Chondrocyte (in vitro differentiated cells): ENCODE data around the gene ATP5PO. TPM values are rescaled to one million over a fixed set of nuclear protein-coding genes. Genes with fewer than 3 reads are reported as not detected.
A peak's percentile ranks its signal among the peaks of the same experiment; 100 is the strongest.

ENCODE experiments used
- DNase-seq: peaks from one replicate; pipeline ENCODE4 v3.0.0; 2021; ENCODE audit warnings: mixed read lengths, low spot score
- H3K27ac Mint-ChIP-seq: one replicate; pipeline ENCODE4 v1.8.0; 2021; ENCODE audit warnings: mild to moderate bottlenecking, moderate library complexity, mixed read lengths; ENCODE audit not compliant: unreplicated experiment
- H3K27me3 Mint-ChIP-seq: 2 replicates; pipeline ENCODE4 v1.8.0; 2021; ENCODE audit warnings: low read depth, mixed read lengths
- H3K36me3 Mint-ChIP-seq: 2 replicates; pipeline ENCODE4 v1.8.0; 2021; ENCODE audit warnings: low read depth, mixed read lengths
- H3K4me1 Mint-ChIP-seq: 2 replicates; pipeline ENCODE4 v1.8.0; 2021; ENCODE audit warnings: low read depth, mild to moderate bottlenecking, mixed read lengths
- H3K4me3 Mint-ChIP-seq: one replicate; pipeline ENCODE4 v1.8.0; 2021; ENCODE audit warnings: mild to moderate bottlenecking, moderate library complexity, mixed read lengths; ENCODE audit not compliant: unreplicated experiment
- H3K9me3 Mint-ChIP-seq: 2 replicates; pipeline ENCODE4 v1.8.0; 2021; ENCODE audit warnings: low read depth, mixed read lengths
- long read RNA-seq: library from polyadenylated mRNA; stranded (forward); transcript quantifications from one replicate; pipeline ENCODE4 v2.0.0, GENCODE V29; 2021
- total RNA-seq: library from RNA; stranded (reverse); gene quantifications from 3 replicates; pipeline ENCODE4 v1.2.1, GENCODE V29; 2021
- TF ChIP-seq, protein P1 (sequence below): fragments of 200-600 bp; sonication (generic); IDR thresholded peaks from 2 replicates; pipeline ENCODE4 v1.5.0; 2021; ENCODE audit warnings: antibody characterized with exemption, mild to moderate bottlenecking, moderate library complexity

The ATP5PO gene, protein sequence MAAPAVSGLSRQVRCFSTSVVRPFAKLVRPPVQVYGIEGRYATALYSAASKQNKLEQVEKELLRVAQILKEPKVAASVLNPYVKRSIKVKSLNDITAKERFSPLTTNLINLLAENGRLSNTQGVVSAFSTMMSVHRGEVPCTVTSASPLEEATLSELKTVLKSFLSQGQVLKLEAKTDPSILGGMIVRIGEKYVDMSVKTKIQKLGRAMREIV
- total RNA-seq = 129 to 131 TPM (median 131 TPM) in 3 replicates
- long read RNA-seq, transcript ATP5PO-201 (7 exons, 932 nt) = major isoform, 116 of 123 reads
- long read RNA-seq, partial matches to known transcripts = 2 of 123 reads
- long read RNA-seq, other reads (novel, unspliced or antisense) = 4 of 123 reads

DNA sequence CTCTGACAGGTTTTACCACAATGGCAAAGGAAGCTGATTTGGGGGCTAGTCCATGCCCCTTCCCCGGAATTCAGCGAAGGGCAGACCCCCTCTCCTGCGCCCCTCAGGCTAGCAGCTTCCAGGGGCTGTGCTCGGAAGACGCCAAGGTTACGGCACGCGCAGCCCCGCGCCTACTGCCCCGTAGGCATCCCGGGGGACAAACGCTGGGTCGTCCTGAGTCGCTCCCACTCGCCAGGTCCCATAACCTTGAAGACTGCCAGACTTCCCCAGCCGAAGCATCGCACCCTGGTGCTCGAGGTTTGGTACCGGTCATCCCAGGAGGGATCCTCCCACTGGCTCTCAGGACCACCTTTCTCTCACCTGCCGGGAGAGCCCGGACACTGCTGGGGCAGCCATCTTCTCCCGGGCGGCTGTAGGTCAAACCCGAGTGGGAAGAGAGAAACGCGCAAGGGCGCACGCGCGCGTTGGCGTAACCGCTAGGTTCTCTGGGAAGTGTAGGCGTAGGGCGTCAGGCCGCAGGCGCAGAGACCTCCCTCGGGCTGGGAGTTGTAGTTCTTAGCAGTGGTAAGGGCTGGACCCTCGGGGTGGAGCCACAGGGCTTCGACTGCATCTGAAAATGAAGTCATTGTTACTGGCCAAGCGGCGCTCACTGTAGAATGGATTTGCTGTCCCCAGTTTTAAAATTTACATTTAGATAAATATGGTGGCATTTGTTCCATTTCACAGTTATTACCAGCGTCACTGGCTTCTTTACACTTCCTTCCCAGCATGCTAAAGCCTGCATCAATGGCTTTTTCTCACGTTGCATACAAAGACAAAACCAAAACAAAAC is at the start of gene ATP5PO:
TSS of gene ATP5PO (minus strand) at position 437 of the 832 bp plus-strand sequence. CDS start at position 396, 41 bp downstream.
- peak within 1 kb of the TSS; percentile 93 for H3K4me3 Mint-ChIP-seq
- peaks cover 22% of the 10 kb centered on the region for H3K4me1 Mint-ChIP-seq
- no peaks in the 10 kb centered on the region for H3K9me3 Mint-ChIP-seq
- TF ChIP-seq, protein P1, sequence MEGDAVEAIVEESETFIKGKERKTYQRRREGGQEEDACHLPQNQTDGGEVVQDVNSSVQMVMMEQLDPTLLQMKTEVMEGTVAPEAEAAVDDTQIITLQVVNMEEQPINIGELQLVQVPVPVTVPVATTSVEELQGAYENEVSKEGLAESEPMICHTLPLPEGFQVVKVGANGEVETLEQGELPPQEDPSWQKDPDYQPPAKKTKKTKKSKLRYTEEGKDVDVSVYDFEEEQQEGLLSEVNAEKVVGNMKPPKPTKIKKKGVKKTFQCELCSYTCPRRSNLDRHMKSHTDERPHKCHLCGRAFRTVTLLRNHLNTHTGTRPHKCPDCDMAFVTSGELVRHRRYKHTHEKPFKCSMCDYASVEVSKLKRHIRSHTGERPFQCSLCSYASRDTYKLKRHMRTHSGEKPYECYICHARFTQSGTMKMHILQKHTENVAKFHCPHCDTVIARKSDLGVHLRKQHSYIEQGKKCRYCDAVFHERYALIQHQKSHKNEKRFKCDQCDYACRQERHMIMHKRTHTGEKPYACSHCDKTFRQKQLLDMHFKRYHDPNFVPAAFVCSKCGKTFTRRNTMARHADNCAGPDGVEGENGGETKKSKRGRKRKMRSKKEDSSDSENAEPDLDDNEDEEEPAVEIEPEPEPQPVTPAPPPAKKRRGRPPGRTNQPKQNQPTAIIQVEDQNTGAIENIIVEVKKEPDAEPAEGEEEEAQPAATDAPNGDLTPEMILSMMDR = peak; percentile 14
- peaks cover 3% of the 10 kb centered on the region for H3K36me3 Mint-ChIP-seq
- H3K27me3 Mint-ChIP-seq = no peaks in the 10 kb centered on the region
- peak within 1 kb of the TSS; percentile 94 for H3K27ac Mint-ChIP-seq
- peak; percentile 100 for DNase-seq

DNA sequence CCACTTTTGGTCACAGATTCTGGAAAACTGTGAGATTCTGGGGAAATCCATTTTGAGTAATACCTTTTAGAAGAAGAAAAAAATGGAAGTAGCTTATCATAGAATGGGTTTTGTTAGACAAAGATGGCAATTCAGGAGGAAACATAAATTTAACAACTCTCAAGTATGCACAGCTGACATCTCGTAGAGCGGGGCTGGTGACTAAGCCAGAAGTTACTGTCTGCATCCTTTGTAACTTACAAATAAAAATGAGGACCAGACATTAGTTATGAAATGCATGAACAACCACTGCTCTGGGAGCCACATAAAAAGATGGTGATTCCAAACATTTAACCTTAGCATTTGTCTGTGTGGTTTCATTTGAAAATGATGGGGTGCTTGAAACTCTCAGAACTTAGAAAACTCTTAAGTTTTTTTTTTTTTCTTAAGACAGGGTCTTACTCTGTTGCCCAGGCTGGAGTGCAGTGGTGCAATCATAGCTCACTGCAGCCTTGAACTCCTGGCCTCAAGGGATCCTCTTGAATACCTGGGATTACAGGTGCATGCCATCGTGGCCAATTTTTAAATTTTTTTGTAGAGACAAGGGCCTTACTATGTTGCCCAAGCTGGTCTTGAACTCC is 49.2 kb upstream of the ATP5PO start:
- TF ChIP-seq, protein P1 = no peak
- peaks cover 7% of the 10 kb centered on the region for H3K36me3 Mint-ChIP-seq
- H3K4me3 Mint-ChIP-seq = no peak overlapping the region
- no peak for DNase-seq
- no peak overlapping the region for H3K27ac Mint-ChIP-seq
- peaks cover 27% of the 10 kb centered on the region for H3K4me1 Mint-ChIP-seq
- H3K9me3 Mint-ChIP-seq = peaks cover 5% of the 10 kb centered on the region
- no peaks in the 10 kb centered on the region for H3K27me3 Mint-ChIP-seq

DNA sequence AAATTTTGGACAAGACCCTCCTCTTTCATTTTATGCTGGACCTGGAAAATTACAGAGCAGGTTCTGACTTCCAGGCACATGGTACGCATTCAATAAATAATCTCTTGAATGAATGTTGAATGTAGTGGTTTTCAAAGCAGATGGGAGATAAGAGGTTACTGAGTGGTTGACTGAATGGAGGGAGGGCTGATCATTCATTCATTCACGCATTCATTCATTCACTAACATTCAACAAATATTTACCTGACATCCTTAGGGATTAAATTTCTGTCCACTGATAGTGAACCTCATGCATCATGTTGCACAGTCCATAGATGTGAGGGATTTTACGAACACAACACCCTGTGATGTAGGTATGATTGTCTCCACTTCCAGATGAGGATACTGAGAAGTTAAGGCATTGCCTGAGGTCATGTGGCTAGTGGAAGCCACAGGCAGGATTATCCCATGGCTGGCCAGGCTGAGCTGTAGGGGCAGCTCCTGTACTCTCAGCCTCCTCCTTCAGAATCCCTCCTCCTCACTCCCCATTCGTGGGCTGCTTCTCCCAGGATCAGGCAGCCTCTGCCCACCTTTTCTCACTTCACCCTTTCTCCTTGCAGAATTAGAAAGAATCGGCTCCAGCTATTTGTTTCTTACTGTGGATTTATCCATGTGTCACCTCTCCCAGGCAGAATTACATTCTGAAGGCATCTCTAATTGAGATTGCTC is 48.4 kb upstream of the ATP5PO start:
- peaks cover 19% of the 10 kb centered on the region for H3K4me1 Mint-ChIP-seq
- no peak overlapping the region for H3K4me3 Mint-ChIP-seq
- H3K27me3 Mint-ChIP-seq = no peaks in the 10 kb centered on the region
- H3K9me3 Mint-ChIP-seq = peaks cover 12% of the 10 kb centered on the region
- H3K27ac Mint-ChIP-seq = no peak overlapping the region
- no peak for DNase-seq
- peaks cover 8% of the 10 kb centered on the region for H3K36me3 Mint-ChIP-seq
- TF ChIP-seq, protein P1 = no peak

DNA sequence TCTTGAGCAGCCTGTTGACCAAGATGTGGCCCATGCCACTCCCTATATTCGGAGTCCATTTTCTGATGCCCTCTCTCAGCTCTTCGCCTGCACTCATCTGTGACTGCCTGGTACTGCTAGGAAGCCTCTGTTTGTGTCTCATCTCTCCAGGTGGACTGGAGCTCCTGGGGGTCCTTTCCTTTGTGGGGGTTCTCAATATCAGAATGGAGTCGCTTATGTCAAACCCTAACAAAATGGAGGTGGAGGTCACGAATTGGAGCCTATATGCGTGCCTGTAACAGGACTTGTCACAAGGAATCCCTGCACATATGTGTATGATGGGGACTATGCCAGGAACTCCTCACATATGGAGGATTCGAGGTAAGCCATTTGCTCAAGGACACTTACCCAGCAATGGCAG is 46.7 kb upstream of the ATP5PO start:
- peaks cover 23% of the 10 kb centered on the region for H3K9me3 Mint-ChIP-seq
- H3K27me3 Mint-ChIP-seq = no peaks in the 10 kb centered on the region
- DNase-seq = no peak
- H3K4me3 Mint-ChIP-seq = no peak overlapping the region
- TF ChIP-seq, protein P1 = no peak
- peaks cover 9% of the 10 kb centered on the region for H3K36me3 Mint-ChIP-seq
- H3K27ac Mint-ChIP-seq = no peak overlapping the region
- peaks cover 7% of the 10 kb centered on the region for H3K4me1 Mint-ChIP-seq
